Vagina (tissue), 2 donors: Measurements from ENCODE around the gene SIPA1L3.

Experiments
- POLR2A ChIP-seq, 2 donors: fragments of 450-650 bp; IDR thresholded peaks; one replicate each; pipeline ENCODE4 v1.6.1; 2017; ENCODE audit warnings: antibody characterized with exemption in 2 of 2, mild to moderate bottlenecking in 2 of 2, moderate library complexity in 2 of 2
- POLR2AphosphoS5 ChIP-seq, 2 donors: sonication (generic); formaldehyde crosslinking; IDR thresholded peaks; one replicate each; pipeline ENCODE4 v1.9.0; 2017; ENCODE audit warnings: antibody characterized with exemption in 2 of 2, mild to moderate bottlenecking in 2 of 2, low read depth in 1 of 2; ENCODE audit not compliant: insufficient read depth in 1 of 2
- TF ChIP-seq, protein P1 (sequence below), 3 experiments: fragments of 450-650 bp in 2 of 3; fragments of 200-600 bp in 1 of 3; sonication (generic) in 1 of 3; IDR thresholded peaks; one replicate each; pipeline ENCODE4 v1.5.1; 2017 to 2019; ENCODE audit warnings: antibody characterized with exemption in 3 of 3, mild to moderate bottlenecking in 2 of 3, moderate library complexity in 2 of 3

DNA sequence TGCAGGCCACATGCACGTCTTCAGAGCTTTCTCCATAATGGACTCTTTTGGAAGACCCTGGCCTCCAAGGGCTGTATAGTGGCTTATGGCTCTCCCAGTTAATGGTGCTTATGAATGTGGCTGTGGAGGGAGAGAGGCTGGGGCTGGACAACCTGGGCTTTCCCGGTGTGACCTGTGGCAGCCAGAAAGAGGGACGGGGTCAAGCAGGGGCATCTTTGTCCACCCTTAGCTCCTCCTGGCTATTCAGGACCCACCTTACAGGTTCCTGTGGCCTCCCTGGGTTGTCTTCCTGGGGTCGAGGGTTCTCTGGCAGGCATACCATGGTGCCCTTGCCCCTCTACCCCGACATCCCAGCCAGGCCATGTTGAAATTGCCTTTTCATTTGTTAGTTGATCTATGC lies 75.6 kb downstream of the SIPA1L3 start:
- TF ChIP-seq, protein P1, sequence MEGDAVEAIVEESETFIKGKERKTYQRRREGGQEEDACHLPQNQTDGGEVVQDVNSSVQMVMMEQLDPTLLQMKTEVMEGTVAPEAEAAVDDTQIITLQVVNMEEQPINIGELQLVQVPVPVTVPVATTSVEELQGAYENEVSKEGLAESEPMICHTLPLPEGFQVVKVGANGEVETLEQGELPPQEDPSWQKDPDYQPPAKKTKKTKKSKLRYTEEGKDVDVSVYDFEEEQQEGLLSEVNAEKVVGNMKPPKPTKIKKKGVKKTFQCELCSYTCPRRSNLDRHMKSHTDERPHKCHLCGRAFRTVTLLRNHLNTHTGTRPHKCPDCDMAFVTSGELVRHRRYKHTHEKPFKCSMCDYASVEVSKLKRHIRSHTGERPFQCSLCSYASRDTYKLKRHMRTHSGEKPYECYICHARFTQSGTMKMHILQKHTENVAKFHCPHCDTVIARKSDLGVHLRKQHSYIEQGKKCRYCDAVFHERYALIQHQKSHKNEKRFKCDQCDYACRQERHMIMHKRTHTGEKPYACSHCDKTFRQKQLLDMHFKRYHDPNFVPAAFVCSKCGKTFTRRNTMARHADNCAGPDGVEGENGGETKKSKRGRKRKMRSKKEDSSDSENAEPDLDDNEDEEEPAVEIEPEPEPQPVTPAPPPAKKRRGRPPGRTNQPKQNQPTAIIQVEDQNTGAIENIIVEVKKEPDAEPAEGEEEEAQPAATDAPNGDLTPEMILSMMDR (IDR thresholded peaks at IDR 0.05): no peak
- TF ChIP-seq POLR2AphosphoS5 (IDR thresholded peaks at IDR 0.05; ENCODE audit: insufficient read depth in 1 of 2, low read depth in 1 of 2): no peak
- no peak for TF ChIP-seq POLR2A (IDR thresholded peaks at IDR 0.05)
